K562 (cell line): ENCODE measurements around the gene TMED4. TPM values are rescaled to one million over a fixed set of nuclear protein-coding genes. Genes with fewer than 3 reads are reported as not detected.

Source experiments
- ATAC-seq: fragments of 200-7000 bp; cut with Tn5 transposase; 3 replicates; pipeline ENCODE4 v1.9.1; 2020; ENCODE audit warnings: moderate library complexity
- BruUV-seq: library from RNA; stranded (reverse); fragments of 400-500 nt; replicated peaks from 2 replicates; lab custom pipeline; 2021; lab: Mats Ljungman, UMichigan
- CTCF ChIA-PET: fragments of 300-600 bp; formaldehyde crosslinking; extraction: SDS; loops from one replicate; lab custom pipeline; 2021; ENCODE audit warnings: low intra/inter-chr PET ratio; lab: Yijun Ruan, JAX
- POLR2A ChIA-PET: fragments of 300-600, 350-650 bp; sonication (Branson Sonifier 250); formaldehyde crosslinking; extraction: SDS; loops from one replicate; lab custom pipeline; 2021; ENCODE audit warnings: antibody characterized with exemption, inconsistent platforms; lab: Yijun Ruan, JAX
- DNase-seq, 4 experiments: peaks; one replicate each; pipeline versions ENCODE4 v3.0.0 to v3.0.0-alpha.2; 2011 to 2018; ENCODE audit warnings: low spot score in 3 of 4, mixed read lengths in 3 of 4; ENCODE audit errors: extremely low read depth in 1 of 4
- FAIRE-seq: peaks from 2 replicates; lab custom pipeline; 2011; peaks lifted over from hg19 to GRCh38; lab: Jason Lieb, UNC
- H2AFZ ChIP-seq: 2 replicates; pipeline ENCODE4 v1.6.0; 2011; ENCODE audit warnings: low read depth, low read length, control low read depth, inconsistent platforms
- H3K27ac ChIP-seq: fragments of 200-600 bp; 3 replicates; pipeline ENCODE4 v1.8.0; 2011; ENCODE audit warnings: low read depth, mild to moderate bottlenecking, control low read depth, inconsistent platforms, low read length, moderate library complexity, mixed read lengths; ENCODE audit errors: extremely low read depth
- H3K27me3 ChIP-seq, 2 experiments: fragments of 300-600 bp in 1 of 2; 2 replicates in 1 of 2; 3 replicates in 1 of 2; pipeline versions ENCODE4 v1.6.0 to v1.8.0; 2011; ENCODE audit warnings: inconsistent platforms in 2 of 2, low read length in 2 of 2, mild to moderate bottlenecking in 1 of 2, mixed read lengths in 1 of 2, moderate library complexity in 1 of 2; ENCODE audit not compliant: control insufficient read depth in 2 of 2, insufficient read depth in 2 of 2
- H3K36me3 ChIP-seq: fragments of 300-600 bp; 3 replicates; pipeline ENCODE4 v1.8.0; 2011; ENCODE audit warnings: mild to moderate bottlenecking, low read length, inconsistent platforms; ENCODE audit not compliant: control insufficient read depth, insufficient read depth
- H3K4me1 ChIP-seq, 2 experiments: fragments of 200-600 bp in 1 of 2; replicated peaks in 1 of 2; 2 replicates in 1 of 2; 3 replicates in 1 of 2; pipeline versions ENCODE4 v1.5.1 to v1.8.0; 2011; ENCODE audit warnings: inconsistent platforms in 2 of 2, low read length in 2 of 2, mild to moderate bottlenecking in 1 of 2, mixed read lengths in 1 of 2, moderate library complexity in 1 of 2; ENCODE audit not compliant: control insufficient read depth in 2 of 2, insufficient read depth in 2 of 2
- H3K4me2 ChIP-seq: 2 replicates; pipeline ENCODE4 v1.6.1; 2011; ENCODE audit warnings: low read length, control low read depth, inconsistent platforms, mixed read lengths; ENCODE audit not compliant: insufficient read depth
- H3K4me3 ChIP-seq: fragments of 200-600 bp; sonication (generic), shearing (Covaris generic); 2 replicates; pipeline ENCODE4 v1.5.1; 2016; ENCODE audit warnings: control low read depth, inconsistent platforms
- H3K79me2 ChIP-seq: fragments of 200-600 bp; 3 replicates; pipeline ENCODE4 v1.8.0; 2011; ENCODE audit warnings: low read length, inconsistent platforms; ENCODE audit not compliant: control insufficient read depth, insufficient read depth
- H3K9ac ChIP-seq, 2 experiments: 2 replicates each; pipeline versions ENCODE4 v1.6.0 to v1.6.1; 2011; ENCODE audit warnings: low read depth in 2 of 2, low read length in 2 of 2, control low read depth in 1 of 2, inconsistent platforms in 1 of 2, mild to moderate bottlenecking in 1 of 2, mixed read lengths in 1 of 2; ENCODE audit not compliant: insufficient read depth in 1 of 2
- H3K9me1 ChIP-seq: one replicate; pipeline ENCODE4 v1.6.0; 2011; ENCODE audit warnings: inconsistent platforms, mild to moderate bottlenecking, low read length, moderate library complexity; ENCODE audit not compliant: control insufficient read depth, insufficient read depth
- H3K9me3 ChIP-seq: replicated peaks from 2 replicates; pipeline ENCODE4 v1.5.1; 2011; ENCODE audit warnings: low read depth, low read length, inconsistent platforms; ENCODE audit not compliant: control insufficient read depth, insufficient read depth
- H4K20me1 ChIP-seq: replicated peaks from 2 replicates; pipeline ENCODE4 v1.6.1; 2011; ENCODE audit warnings: low read length, inconsistent platforms, mixed read lengths; ENCODE audit not compliant: control insufficient read depth, insufficient read depth
- BACH1 ChIP-seq: fragments of 200-800 bp; sonication (Bioruptor generic); IDR thresholded peaks from 2 replicates; pipeline ENCODE4 v1.6.1; 2016; ENCODE audit warnings: missing genetic modification characterization, missing compliant biosample characterization
- BRD4 ChIP-seq: fragments of 200-600 bp; sonication (generic); IDR thresholded peaks from 2 replicates; pipeline ENCODE4 v1.6.1; 2017; ENCODE audit warnings: inconsistent platforms
- CBX2 ChIP-seq: fragments of 200-600 bp; sonication (generic); IDR thresholded peaks from one replicate; pipeline ENCODE4 v1.6.1; 2012; ENCODE audit warnings: mild to moderate bottlenecking, low read length, inconsistent platforms; ENCODE audit not compliant: insufficient read depth, poor library complexity, severe bottlenecking
- CBX3 ChIP-seq, 2 experiments: IDR thresholded peaks; 1 replicate in 1 of 2; 2 replicates in 1 of 2; pipeline ENCODE4 v1.6.1; 2012; ENCODE audit warnings: inconsistent platforms in 2 of 2, low read length in 2 of 2, borderline replicate concordance in 1 of 2, control low read depth in 1 of 2
- GATAD2A ChIP-seq: fragments of 450-650 bp; IDR thresholded peaks from 2 replicates; pipeline ENCODE4 v1.6.1; 2017
- KHSRP ChIP-seq: fragments of 450-650 bp; IDR thresholded peaks from 2 replicates; pipeline ENCODE4 v1.6.1; 2017
- POLR2A ChIP-seq: fragments of 450-650 bp; conservative IDR thresholded peaks from 2 replicates; pipeline ENCODE4 v1.6.1; 2016
- POLR2AphosphoS5 ChIP-seq: IDR thresholded peaks from 2 replicates; pipeline ENCODE4 v1.6.1; 2011; ENCODE audit warnings: mild to moderate bottlenecking, low read depth, low read length, moderate library complexity; ENCODE audit not compliant: control insufficient read depth, insufficient read depth
- RAD51 ChIP-seq: fragments of 450-650 bp; IDR thresholded peaks from 2 replicates; pipeline ENCODE4 v1.7.1; 2016; ENCODE audit warnings: low read depth, mild to moderate bottlenecking, borderline replicate concordance
- ZBTB7A ChIP-seq: IDR thresholded peaks from 2 replicates; pipeline ENCODE4 v1.6.1; 2011; ENCODE audit warnings: low read depth, mild to moderate bottlenecking, low read length, moderate library complexity, borderline replicate concordance; ENCODE audit not compliant: control insufficient read depth
- ZFP30 ChIP-seq: fragments of 250-450 bp; sonication (Bioruptor Pico); IDR thresholded peaks from 2 replicates; pipeline ENCODE4 v1.8.0; 2022; ENCODE audit warnings: moderate library complexity, mild to moderate bottlenecking, inconsistent platforms, borderline replicate concordance
- ZNF609 ChIP-seq: sonication (generic); formaldehyde crosslinking; IDR thresholded peaks from 2 replicates; pipeline ENCODE4 v1.8.1; 2023; ENCODE audit warnings: missing genetic modification reagents, mild to moderate bottlenecking, borderline replicate concordance
- WGBS: fragments of 100-300 bp; shearing (Covaris generic); methylation state at CpG from one replicate; pipeline ENCODE4 v1.1.6; 2016; ENCODE audit warnings: low coverage, mixed read lengths; ENCODE audit not compliant: insufficient coverage; ENCODE audit errors: missing lambda C conversion rate; 5-methylcytosine and 5-hydroxymethylcytosine counted together
- in situ Hi-C: fragments of 300-500 bp; cut with MboI; formaldehyde crosslinking; loops from 4 replicates; pipeline ENCODE4 v1.15.0; 2018; ENCODE audit warnings: inconsistent platforms, mixed read lengths
- intact Hi-C: fragments of 100-400 bp; cut with micrococcal nuclease; formaldehyde crosslinking; loops from 2 replicates; pipeline ENCODE4 v1.14.2; 2022
- polyA plus RNA-seq, 8 experiments: library from polyadenylated mRNA; depleted of rRNA in 4 of 8; stranded (reverse) in 5 of 8; unstranded in 3 of 8; fragments of >200 nt; fragmentation: Nextera tagmentation in 2 of 8; fragmentation: Illumina TruSeq in 1 of 8; extraction: Ambion mirVana in 2 of 8; extraction: Trizol in 1 of 8; gene quantifications; 2 replicates each; pipeline versions ENCODE4 v1.2.1 to v1.2.3, GENCODE V29; 2011 to 2014; ENCODE audit warnings: inconsistent platforms in 1 of 8, missing spikeins in 1 of 8
- total RNA-seq, 7 experiments: library from RNA; depleted of rRNA in 6 of 7; stranded (reverse); fragments of >200 nt in 6 of 7; fragmentation: Illumina TruSeq in 2 of 7; extraction: Trizol in 2 of 7; gene quantifications; 2 replicates each; pipeline versions ENCODE4 v1.2.1 to v1.2.3, GENCODE V29; 2011 to 2021; ENCODE audit warnings: low replicate concordance in 1 of 7
- TF ChIP-seq, protein P1 (sequence below): fragments of 450-650 bp; formaldehyde crosslinking; IDR thresholded peaks from 2 replicates; pipeline ENCODE4 v1.4.0; 2020; ENCODE audit warnings: mild to moderate bottlenecking, moderate library complexity
- TF ChIP-seq, protein P2 (sequence below): IDR thresholded peaks from 3 replicates; pipeline ENCODE4 v1.6.1; 2011; ENCODE audit warnings: borderline replicate concordance, mild to moderate bottlenecking, moderate library complexity; ENCODE audit not compliant: insufficient read length; ENCODE audit errors: extremely low read depth

TMED4 gene
- total and polyA plus RNA-seq, 9 of the 15 experiments (the other 6 are each of a cell fraction or from before 2014, with no cell fraction given): 20.3 to 64.0 (median 42.1) TPM

DNA sequence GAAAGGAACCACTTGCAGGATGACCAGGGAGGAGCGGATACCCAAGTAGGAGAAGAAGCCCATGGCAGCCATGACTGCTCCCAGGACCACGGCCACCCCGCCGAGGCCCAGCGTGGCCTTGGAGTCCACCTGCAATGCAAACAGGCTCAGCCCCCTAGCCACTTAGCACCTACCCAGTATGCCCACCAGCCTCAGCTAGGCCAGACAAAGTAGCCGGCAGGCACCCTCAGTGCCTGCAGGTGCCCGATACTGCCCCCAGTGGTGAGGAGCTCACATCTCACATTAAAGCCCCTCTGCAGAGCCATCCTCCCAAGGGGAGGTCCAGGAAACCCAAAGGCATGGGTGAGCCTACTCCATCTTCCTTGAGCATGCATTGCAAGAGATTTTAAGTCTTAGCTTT lies 47.5 kb downstream of the TMED4 start:
- Histone ChIP-seq H3K9ac (no peak overlapping the region), H3K4me1 (peaks cover 0 to 43% of the 10 kb centered on the region in 2 experiments; a peak in 2 of 5 replicates), H3K9me3 (no peaks in the 10 kb centered on the region), H3K4me3 (no peak overlapping the region), H3K27me3 (no peaks in the 10 kb centered on the region), H3K27ac (no peak overlapping the region), H2AFZ (no peak overlapping the region), H3K9me1 (no peaks in the 10 kb centered on the region), H4K20me1 (no peaks in the 10 kb centered on the region), H3K36me3 (no peaks in the 10 kb centered on the region), H3K4me2 (no peak overlapping the region), H3K79me2 (no peaks in the 10 kb centered on the region)
- ATAC-seq (peak; percentile 93), DNase-seq (peak; percentile 80 to 89 (median 87)), FAIRE-seq (peak; percentile 82)
- ChIA-PET CTCF (no interaction called here), POLR2A (interaction anchor here (0.6 to 0.9 kb wide), 3 partner anchors 12 to 36 kb away, joined by 3 to 5 read pairs (median 3); no protein-coding TSS in a partner anchor)
- intact Hi-C loops (no loop called here), in situ Hi-C loops (no loop called here)
- WGBS: 14% methylated on average over 7 of the region's 7 CpGs
- no TSS peak for BruUV-seq
- TF ChIP-seq ZFP30 (CRISPR knock-in tag) (no peak), KHSRP (no peak), BACH1 (no peak), ZNF609 (no peak), POLR2AphosphoS5 (no peak), GATAD2A (no peak), RAD51 (no peak), BRD4 (no peak), ZBTB7A (peak; percentile 53; the same call in 1 of the 2 replicates), CBX3 (IDR thresholded peaks at IDR 0.05; ENCODE audit: borderline replicate concordance in 1 of 2, low read length in 2 of 2) (no peak), POLR2A (no peak), CBX2 (no peak)
- TF ChIP-seq, protein P1, sequence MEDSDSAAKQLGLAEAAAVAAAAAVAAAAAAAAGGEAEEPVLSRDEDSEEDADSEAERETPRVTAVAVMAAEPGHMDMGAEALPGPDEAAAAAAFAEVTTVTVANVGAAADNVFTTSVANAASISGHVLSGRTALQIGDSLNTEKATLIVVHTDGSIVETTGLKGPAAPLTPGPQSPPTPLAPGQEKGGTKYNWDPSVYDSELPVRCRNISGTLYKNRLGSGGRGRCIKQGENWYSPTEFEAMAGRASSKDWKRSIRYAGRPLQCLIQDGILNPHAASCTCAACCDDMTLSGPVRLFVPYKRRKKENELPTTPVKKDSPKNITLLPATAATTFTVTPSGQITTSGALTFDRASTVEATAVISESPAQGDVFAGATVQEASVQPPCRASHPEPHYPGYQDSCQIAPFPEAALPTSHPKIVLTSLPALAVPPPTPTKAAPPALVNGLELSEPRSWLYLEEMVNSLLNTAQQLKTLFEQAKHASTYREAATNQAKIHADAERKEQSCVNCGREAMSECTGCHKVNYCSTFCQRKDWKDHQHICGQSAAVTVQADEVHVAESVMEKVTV: no peak
- TF ChIP-seq, protein P2, sequence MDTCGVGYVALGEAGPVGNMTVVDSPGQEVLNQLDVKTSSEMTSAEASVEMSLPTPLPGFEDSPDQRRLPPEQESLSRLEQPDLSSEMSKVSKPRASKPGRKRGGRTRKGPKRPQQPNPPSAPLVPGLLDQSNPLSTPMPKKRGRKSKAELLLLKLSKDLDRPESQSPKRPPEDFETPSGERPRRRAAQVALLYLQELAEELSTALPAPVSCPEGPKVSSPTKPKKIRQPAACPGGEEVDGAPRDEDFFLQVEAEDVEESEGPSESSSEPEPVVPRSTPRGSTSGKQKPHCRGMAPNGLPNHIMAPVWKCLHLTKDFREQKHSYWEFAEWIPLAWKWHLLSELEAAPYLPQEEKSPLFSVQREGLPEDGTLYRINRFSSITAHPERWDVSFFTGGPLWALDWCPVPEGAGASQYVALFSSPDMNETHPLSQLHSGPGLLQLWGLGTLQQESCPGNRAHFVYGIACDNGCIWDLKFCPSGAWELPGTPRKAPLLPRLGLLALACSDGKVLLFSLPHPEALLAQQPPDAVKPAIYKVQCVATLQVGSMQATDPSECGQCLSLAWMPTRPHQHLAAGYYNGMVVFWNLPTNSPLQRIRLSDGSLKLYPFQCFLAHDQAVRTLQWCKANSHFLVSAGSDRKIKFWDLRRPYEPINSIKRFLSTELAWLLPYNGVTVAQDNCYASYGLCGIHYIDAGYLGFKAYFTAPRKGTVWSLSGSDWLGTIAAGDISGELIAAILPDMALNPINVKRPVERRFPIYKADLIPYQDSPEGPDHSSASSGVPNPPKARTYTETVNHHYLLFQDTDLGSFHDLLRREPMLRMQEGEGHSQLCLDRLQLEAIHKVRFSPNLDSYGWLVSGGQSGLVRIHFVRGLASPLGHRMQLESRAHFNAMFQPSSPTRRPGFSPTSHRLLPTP: no peak
